ENCODE data around the gene LAMA2.

Gene LAMA2

GRCh38 chr6:129546702-129547101, 663.8 kb downstream of the LAMA2 start:
- DNase-seq = no peak

- DNase-seq = no peak
Measured at GRCh38 chr6:129551486-129551885, 668.5 kb downstream of the LAMA2 start.

- DNase-seq = no peak
Measured at GRCh38 chr6:129552413-129552812, 669.5 kb downstream of the LAMA2 start.

- no peak for DNase-seq
Measured at GRCh38 chr6:129555206-129555832, 672.4 kb downstream of the LAMA2 start.

GRCh38 chr6:129558248-129558647, 675.3 kb downstream of the LAMA2 start:
- no peak for DNase-seq

- no peak for DNase-seq
Measured at GRCh38 chr6:129565366-129565765, 682.4 kb downstream of the LAMA2 start.

GRCh38 chr6:129565811-129566210, 682.9 kb downstream of the LAMA2 start:
- no peak for DNase-seq
